Islet of Langerhans (tissue), 1 donor: ENCODE data around the gene HSPG2.

Experiments used
- FAIRE-seq: peaks from one replicate; lab custom pipeline; 2011; peaks lifted over from hg19 to GRCh38; lab: Jason Lieb, UNC

HSPG2 gene

GRCh38 chr1:21861602-21862429, 75.3 kb downstream of the HSPG2 start:
- FAIRE-seq, result no peak

- FAIRE-seq, result no peak
These were observed 76.1 kb downstream of the HSPG2 start for GRCh38 chr1:21860971-21861370.

GRCh38 chr1:21859669-21860179, 77.4 kb downstream of the HSPG2 start:
- no peak for FAIRE-seq

GRCh38 chr1:21857840-21858670, 79.1 kb downstream of the HSPG2 start:
- no peak for FAIRE-seq

- no peak for FAIRE-seq
These were observed 79.8 kb downstream of the HSPG2 start for GRCh38 chr1:21857142-21857839.

- FAIRE-seq, result no peak
These were observed 81.6 kb downstream of the HSPG2 start for GRCh38 chr1:21855257-21856096.

- FAIRE-seq, result no peak
These were observed 82.4 kb downstream of the HSPG2 start for GRCh38 chr1:21854751-21855131.

GRCh38 chr1:21854090-21854750, 82.9 kb downstream of the HSPG2 start:
- FAIRE-seq, result no peak

- FAIRE-seq, result no peak
These were observed 84.0 kb downstream of the HSPG2 start for GRCh38 chr1:21853131-21853427.

- FAIRE-seq, result no peak
These were observed 84.6 kb downstream of the HSPG2 start for GRCh38 chr1:21852282-21853130.

GRCh38 chr1:21851430-21852250, 85.5 kb downstream of the HSPG2 start:
- FAIRE-seq, result no peak

GRCh38 chr1:21849909-21850576, 87.1 kb downstream of the HSPG2 start:
- no peak for FAIRE-seq

- FAIRE-seq, result no peak
These were observed 88.5 kb downstream of the HSPG2 start for GRCh38 chr1:21848524-21849174.

- no peak for FAIRE-seq
These were observed 89.6 kb downstream of the HSPG2 start for GRCh38 chr1:21847223-21848205.

GRCh38 chr1:21845646-21846641, 91.2 kb downstream of the HSPG2 start:
- no peak for FAIRE-seq

GRCh38 chr1:21843996-21844395, 93.1 kb downstream of the HSPG2 start:
- FAIRE-seq, result no peak
